Hepatocyte (in vitro differentiated cells): Measurements from ENCODE around the gene PID1.

Source experiments
- EZH2 ChIP-seq: fragments of 200-600 bp; sonication (generic); IDR thresholded peaks from 2 replicates; pipeline ENCODE4 v1.6.1; 2016; ENCODE audit warnings: antibody characterized with exemption, mild to moderate bottlenecking, borderline replicate concordance
- EZH2phosphoT487 ChIP-seq: fragments of 200-600 bp; sonication (generic); IDR thresholded peaks from one replicate; pipeline ENCODE4 v1.6.1; 2018; ENCODE audit warnings: antibody characterized with exemption, mild to moderate bottlenecking, low read depth, moderate library complexity; ENCODE audit not compliant: unreplicated experiment, severe bottlenecking
- TF ChIP-seq, protein P1 (sequence below): fragments of 200-600 bp; sonication (generic); IDR thresholded peaks from 2 replicates; pipeline ENCODE4 v1.5.1; 2016; ENCODE audit warnings: antibody characterized with exemption, mild to moderate bottlenecking; ENCODE audit not compliant: poor library complexity

DNA sequence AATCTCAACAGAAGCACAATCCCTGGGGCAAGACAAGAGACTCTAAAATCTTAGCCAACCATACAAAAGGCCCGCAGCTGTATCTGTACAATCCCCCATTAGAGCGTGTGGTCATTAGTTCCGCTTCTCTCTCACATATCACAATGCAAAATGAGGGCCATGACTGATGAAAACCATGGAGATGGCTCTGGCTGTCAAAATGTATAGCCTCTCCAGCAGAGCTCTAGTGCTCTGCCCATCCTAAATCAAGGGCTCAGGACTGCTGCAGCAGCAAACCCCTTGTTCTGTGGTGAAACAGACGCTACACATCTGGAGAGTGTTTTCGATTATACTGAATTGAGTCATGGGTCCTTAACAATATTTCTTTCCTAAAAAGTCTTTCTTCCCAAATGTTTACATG, 221.0 kb downstream of the PID1 start:
- TF ChIP-seq, protein P1, sequence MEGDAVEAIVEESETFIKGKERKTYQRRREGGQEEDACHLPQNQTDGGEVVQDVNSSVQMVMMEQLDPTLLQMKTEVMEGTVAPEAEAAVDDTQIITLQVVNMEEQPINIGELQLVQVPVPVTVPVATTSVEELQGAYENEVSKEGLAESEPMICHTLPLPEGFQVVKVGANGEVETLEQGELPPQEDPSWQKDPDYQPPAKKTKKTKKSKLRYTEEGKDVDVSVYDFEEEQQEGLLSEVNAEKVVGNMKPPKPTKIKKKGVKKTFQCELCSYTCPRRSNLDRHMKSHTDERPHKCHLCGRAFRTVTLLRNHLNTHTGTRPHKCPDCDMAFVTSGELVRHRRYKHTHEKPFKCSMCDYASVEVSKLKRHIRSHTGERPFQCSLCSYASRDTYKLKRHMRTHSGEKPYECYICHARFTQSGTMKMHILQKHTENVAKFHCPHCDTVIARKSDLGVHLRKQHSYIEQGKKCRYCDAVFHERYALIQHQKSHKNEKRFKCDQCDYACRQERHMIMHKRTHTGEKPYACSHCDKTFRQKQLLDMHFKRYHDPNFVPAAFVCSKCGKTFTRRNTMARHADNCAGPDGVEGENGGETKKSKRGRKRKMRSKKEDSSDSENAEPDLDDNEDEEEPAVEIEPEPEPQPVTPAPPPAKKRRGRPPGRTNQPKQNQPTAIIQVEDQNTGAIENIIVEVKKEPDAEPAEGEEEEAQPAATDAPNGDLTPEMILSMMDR, result no peak
- TF ChIP-seq EZH2 (no peak), EZH2phosphoT487 (no peak)
